Skeletal muscle tissue (tissue), 1 donor: Measurements from ENCODE around the gene SST. TPM values are rescaled to one million over a fixed set of nuclear protein-coding genes. Genes with fewer than 3 reads are reported as not detected.

Experiments
- total RNA-seq: library from RNA; depleted of rRNA; stranded (reverse); fragments of >200 nt; gene quantifications from one replicate; pipeline ENCODE4 v1.2.3, GENCODE V29; 2014

SST gene
- total RNA-seq, 1 donor from 2014 or later = not detected

Other genes starting within 250 kb of the SST start
- not detected for gene RTP2, start 32.2 kb upstream of the SST start, total RNA-seq
- 7.8 TPM for gene BCL6, start 75.1 kb upstream of the SST start, total RNA-seq